Breast epithelium (tissue), 3 donors: ENCODE measurements around the gene RHEB.

Source experiments
- CTCF ChIP-seq, 3 donors: fragments of 450-650 bp; IDR thresholded peaks; one replicate each; pipeline ENCODE4 v1.5.1; 2016 to 2017; ENCODE audit warnings: antibody characterized with exemption in 3 of 3, mild to moderate bottlenecking in 3 of 3, moderate library complexity in 3 of 3
- POLR2A ChIP-seq: fragments of 450-650 bp; IDR thresholded peaks from one replicate; pipeline ENCODE4 v1.6.1; 2016; ENCODE audit warnings: antibody characterized with exemption, mild to moderate bottlenecking, moderate library complexity
- POLR2AphosphoS5 ChIP-seq, 3 donors: sonication (generic); formaldehyde crosslinking; IDR thresholded peaks; one replicate each; pipeline ENCODE4 v1.6.1; 2017; ENCODE audit warnings: antibody characterized with exemption in 3 of 3

DNA sequence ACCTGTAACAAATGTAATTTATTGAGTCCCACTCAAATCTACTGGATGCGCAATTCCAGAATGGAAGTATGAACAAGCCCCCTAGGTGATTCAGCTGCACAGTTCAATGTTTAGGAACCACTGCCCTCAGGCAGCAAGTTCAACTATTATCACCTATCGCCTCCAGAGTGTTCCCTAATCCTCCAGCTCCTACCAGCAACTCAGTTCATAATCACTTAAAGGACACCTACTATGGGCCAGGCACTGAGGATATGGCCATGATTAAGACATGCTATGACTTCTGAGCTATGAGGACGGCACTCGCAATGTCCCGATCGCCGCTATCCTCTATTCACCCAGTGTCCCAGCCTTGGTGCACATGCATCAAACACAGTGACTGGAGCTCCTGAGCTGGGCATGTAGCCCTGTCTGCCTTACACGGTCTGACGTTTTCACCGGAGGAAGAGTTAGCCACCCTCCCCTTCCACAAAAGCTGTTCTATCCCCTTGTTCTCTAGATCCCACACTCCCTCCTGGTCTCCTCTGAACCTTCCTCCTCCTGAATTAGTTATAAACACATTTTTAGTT is 22.3 kb downstream of the RHEB start:
- no peak for TF ChIP-seq CTCF (IDR thresholded peaks at IDR 0.05)
- TF ChIP-seq POLR2A: no peak
- no peak for TF ChIP-seq POLR2AphosphoS5 (IDR thresholded peaks at IDR 0.05)
